Activated CD4-positive, alpha-beta T cell treated with anti-CD3 and anti-CD28 coated beads, Interleukin-2, amount 50 U/mL, for 48 hours (primary cell): Measurements from ENCODE around the gene ACLY.
"Not testable (repeated sequence)": the region's sequence is repeated elsewhere in the genome, so short reads cannot be mapped to it uniquely, and the experiment has no call there.

ENCODE experiments used
- DNase-seq, 2 experiments: peaks; one replicate each; pipeline ENCODE4 v3.0.0-alpha.2; 2020

The ACLY gene

GRCh38 chr17:41870097-41870496 lies 48.7 kb downstream of the ACLY start:
- no peak for DNase-seq

GRCh38 chr17:41869426-41869825 lies 49.3 kb downstream of the ACLY start:
- no peak for DNase-seq

GRCh38 chr17:41868568-41868967 lies 50.2 kb downstream of the ACLY start:
- DNase-seq: no peak

- DNase-seq: no peak
Observed at GRCh38 chr17:41865596-41865893, 53.2 kb downstream of the ACLY start.

GRCh38 chr17:41864836-41865595 lies 53.7 kb downstream of the ACLY start, which contains the start of gene KLHL11:
KLHL11 (minus strand) TSS chr17:41865423; CDS start chr17:41865370, 53 bp downstream.
- peak; percentile 87 to 90 for DNase-seq

- no peak for DNase-seq
Observed at GRCh38 chr17:41864498-41864835, 54.3 kb downstream of the ACLY start.

- DNase-seq: peak; percentile 56 to 64
Observed at GRCh38 chr17:41863074-41863848, 55.5 kb downstream of the ACLY start.

GRCh38 chr17:41860254-41860931 lies 58.4 kb downstream of the ACLY start:
- DNase-seq: no peak

GRCh38 chr17:41851382-41851781 lies 67.4 kb downstream of the ACLY start:
- DNase-seq: not testable (repeated sequence)

- DNase-seq: no peak
Observed at GRCh38 chr17:41849251-41849990, 69.3 kb downstream of the ACLY start.

GRCh38 chr17:41848788-41849187 lies 70.0 kb downstream of the ACLY start:
- no peak for DNase-seq

GRCh38 chr17:41844971-41845370 lies 73.8 kb downstream of the ACLY start:
- no peak for DNase-seq

- not testable (repeated sequence) for DNase-seq
Observed at GRCh38 chr17:41840781-41841180, 78.0 kb downstream of the ACLY start.

GRCh38 chr17:41839448-41839847 lies 79.3 kb downstream of the ACLY start:
- not testable (repeated sequence) for DNase-seq

GRCh38 chr17:41837761-41838538 lies 80.8 kb downstream of the ACLY start, which contains the start of gene KLHL10:
KLHL10 (plus strand) TSS chr17:41837825; CDS start chr17:41837933, 108 bp downstream.
- DNase-seq: no peak

GRCh38 chr17:41836550-41837196 lies 82.1 kb downstream of the ACLY start:
- DNase-seq: no peak

- peak; percentile 59 to 64 for DNase-seq
Observed at GRCh38 chr17:41835800-41836549, 82.8 kb downstream of the ACLY start, which contains the start of gene NT5C3B. NT5C3B (minus strand) TSS chr17:41836232; CDS start chr17:41836193, 39 bp downstream.

- no peak for DNase-seq
Observed at GRCh38 chr17:41835214-41835799, 83.4 kb downstream of the ACLY start.

GRCh38 chr17:41829961-41830360 lies 88.8 kb downstream of the ACLY start:
- not testable (repeated sequence) for DNase-seq

GRCh38 chr17:41825175-41825845 lies 93.4 kb downstream of the ACLY start:
- no peak for DNase-seq
